SIG-M5 treated with dmso at 0.1 percent for 504 hours (cell line): ENCODE measurements around the gene OAS1.

Source experiments
- DNase-seq: peaks from one replicate; lab custom pipeline; 2025; ENCODE audit not compliant: unreplicated experiment; lab: John Stamatoyannopoulos, UW

The OAS1 gene

GRCh38 chr12:112964915-112965314 is 58.2 kb downstream of the OAS1 start:
- DNase-seq, result no peak

GRCh38 chr12:112965643-112966042 is 58.9 kb downstream of the OAS1 start:
- no peak for DNase-seq

GRCh38 chr12:112967306-112967705 is 60.5 kb downstream of the OAS1 start:
- DNase-seq, result no peak

- DNase-seq, result no peak
Observed at GRCh38 chr12:112967858-112968257, 61.1 kb downstream of the OAS1 start.
